Measurements from ENCODE around the gene RDX. TPM values are rescaled to one million over a fixed set of nuclear protein-coding genes. Genes with fewer than 3 reads are reported as not detected.

Gene RDX
- total and polyA plus RNA-seq, 2 of the 13 experiments (the other 11 are each of a cell fraction or from before 2014, with no cell fraction given): 20.7 to 63.1 TPM

DNA sequence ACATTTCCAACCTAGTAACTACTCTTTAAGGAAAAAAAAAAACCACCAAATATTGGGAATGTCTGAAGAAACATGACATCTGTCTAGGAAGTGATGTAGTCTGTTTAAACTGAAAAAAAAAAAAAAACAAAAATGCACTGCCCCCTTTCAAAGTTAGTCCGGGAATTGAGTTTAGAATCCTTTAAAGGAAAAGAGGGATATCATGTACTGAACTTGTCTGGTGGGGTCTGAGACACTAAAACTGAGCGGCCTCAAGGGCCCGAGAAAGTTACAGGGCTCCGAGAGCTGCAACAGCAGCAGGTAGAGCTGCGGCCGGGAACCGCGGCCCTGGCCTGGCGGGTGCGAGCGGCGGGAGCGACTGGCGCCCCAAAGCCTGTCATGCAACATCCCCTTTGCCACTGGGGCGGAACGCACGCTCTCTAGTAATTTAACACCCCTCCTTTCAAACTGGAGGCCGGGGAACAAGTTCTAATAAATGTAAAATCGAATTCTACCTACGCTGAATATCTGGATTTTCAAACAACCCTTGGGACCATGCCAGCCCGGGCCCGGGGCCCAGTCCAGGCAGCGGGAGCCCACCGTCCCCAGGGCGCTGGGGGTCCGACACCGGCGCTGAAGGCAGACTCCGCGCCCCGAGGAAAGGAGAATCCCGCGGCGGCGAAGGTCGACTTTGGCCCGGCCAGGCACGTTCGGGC lies 736 bp downstream of the RDX start (continued):
- TF ChIP-seq ZNF430 (CRISPR knock-in tag; IDR thresholded peaks at IDR 0.05) (no peak), ZFX (CRISPR knock-in tag; IDR thresholded peaks at IDR 0.05; ENCODE audit: low read depth) (peak; percentile 62; the same call in 1 of the 2 replicates), SOX13 (IDR thresholded peaks at IDR 0.05) (no peak), SOX13 (CRISPR knock-in tag; conservative IDR thresholded peaks at IDR 0.05 in 1 of 2, IDR thresholded peaks at IDR 0.05 in 1 of 2) (no peak), CENPX (CRISPR knock-in tag; IDR thresholded peaks at IDR 0.05) (no peak), ZMYM2 (CRISPR knock-in tag; IDR thresholded peaks at IDR 0.05) (no peak), KMT2A (CRISPR knock-in tag; IDR thresholded peaks at IDR 0.05) (0 out of 2 replicates have a peak, but pooled peaks have one; percentile 48), NFKB2 (CRISPR knock-in tag; IDR thresholded peaks at IDR 0.05; ENCODE audit: borderline replicate concordance) (no peak), SALL1 (CRISPR knock-in tag; IDR thresholded peaks at IDR 0.05) (no peak), ISL2 (CRISPR knock-in tag; IDR thresholded peaks at IDR 0.05) (peak; percentile 17; the same call in 1 of the 2 replicates), ZNF460 (CRISPR knock-in tag; IDR thresholded peaks at IDR 0.05; ENCODE audit: borderline replicate concordance) (no peak), REPIN1 (CRISPR knock-in tag; IDR thresholded peaks at IDR 0.05; ENCODE audit: borderline replicate concordance, low read depth) (no peak), ZNF432 (CRISPR knock-in tag; IDR thresholded peaks at IDR 0.05; ENCODE audit: borderline replicate concordance) (no peak), ZBTB21 (CRISPR knock-in tag; IDR thresholded peaks at IDR 0.05) (no peak), JDP2 (CRISPR knock-in tag; IDR thresholded peaks at IDR 0.05; ENCODE audit: borderline replicate concordance) (no peak), KDM1A (CRISPR knock-in tag; IDR thresholded peaks at IDR 0.05) (no peak), ZNF615 (CRISPR knock-in tag; IDR thresholded peaks at IDR 0.05; ENCODE audit: borderline replicate concordance) (no peak), FOXK2 (IDR thresholded peaks at IDR 0.05) (no peak)
- TF ChIP-seq, protein P1, sequence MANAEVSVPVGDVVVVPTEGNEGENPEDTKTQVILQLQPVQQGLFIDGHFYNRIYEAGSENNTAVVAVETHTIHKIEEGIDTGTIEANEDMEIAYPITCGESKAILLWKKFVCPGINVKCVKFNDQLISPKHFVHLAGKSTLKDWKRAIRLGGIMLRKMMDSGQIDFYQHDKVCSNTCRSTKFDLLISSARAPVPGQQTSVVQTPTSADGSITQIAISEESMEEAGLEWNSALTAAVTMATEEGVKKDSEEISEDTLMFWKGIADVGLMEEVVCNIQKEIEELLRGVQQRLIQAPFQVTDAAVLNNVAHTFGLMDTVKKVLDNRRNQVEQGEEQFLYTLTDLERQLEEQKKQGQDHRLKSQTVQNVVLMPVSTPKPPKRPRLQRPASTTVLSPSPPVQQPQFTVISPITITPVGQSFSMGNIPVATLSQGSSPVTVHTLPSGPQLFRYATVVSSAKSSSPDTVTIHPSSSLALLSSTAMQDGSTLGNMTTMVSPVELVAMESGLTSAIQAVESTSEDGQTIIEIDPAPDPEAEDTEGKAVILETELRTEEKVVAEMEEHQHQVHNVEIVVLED (CRISPR knock-in tag; IDR thresholded peaks at IDR 0.05; ENCODE audit: borderline replicate concordance): no peak
- TF ChIP-seq, protein P2, sequence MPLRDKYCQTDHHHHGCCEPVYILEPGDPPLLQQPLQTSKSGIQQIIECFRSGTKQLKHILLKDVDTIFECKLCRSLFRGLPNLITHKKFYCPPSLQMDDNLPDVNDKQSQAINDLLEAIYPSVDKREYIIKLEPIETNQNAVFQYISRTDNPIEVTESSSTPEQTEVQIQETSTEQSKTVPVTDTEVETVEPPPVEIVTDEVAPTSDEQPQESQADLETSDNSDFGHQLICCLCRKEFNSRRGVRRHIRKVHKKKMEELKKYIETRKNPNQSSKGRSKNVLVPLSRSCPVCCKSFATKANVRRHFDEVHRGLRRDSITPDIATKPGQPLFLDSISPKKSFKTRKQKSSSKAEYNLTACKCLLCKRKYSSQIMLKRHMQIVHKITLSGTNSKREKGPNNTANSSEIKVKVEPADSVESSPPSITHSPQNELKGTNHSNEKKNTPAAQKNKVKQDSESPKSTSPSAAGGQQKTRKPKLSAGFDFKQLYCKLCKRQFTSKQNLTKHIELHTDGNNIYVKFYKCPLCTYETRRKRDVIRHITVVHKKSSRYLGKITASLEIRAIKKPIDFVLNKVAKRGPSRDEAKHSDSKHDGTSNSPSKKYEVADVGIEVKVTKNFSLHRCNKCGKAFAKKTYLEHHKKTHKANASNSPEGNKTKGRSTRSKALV (CRISPR knock-in tag; IDR thresholded peaks at IDR 0.05): no peak
- TF ChIP-seq, protein P3, sequence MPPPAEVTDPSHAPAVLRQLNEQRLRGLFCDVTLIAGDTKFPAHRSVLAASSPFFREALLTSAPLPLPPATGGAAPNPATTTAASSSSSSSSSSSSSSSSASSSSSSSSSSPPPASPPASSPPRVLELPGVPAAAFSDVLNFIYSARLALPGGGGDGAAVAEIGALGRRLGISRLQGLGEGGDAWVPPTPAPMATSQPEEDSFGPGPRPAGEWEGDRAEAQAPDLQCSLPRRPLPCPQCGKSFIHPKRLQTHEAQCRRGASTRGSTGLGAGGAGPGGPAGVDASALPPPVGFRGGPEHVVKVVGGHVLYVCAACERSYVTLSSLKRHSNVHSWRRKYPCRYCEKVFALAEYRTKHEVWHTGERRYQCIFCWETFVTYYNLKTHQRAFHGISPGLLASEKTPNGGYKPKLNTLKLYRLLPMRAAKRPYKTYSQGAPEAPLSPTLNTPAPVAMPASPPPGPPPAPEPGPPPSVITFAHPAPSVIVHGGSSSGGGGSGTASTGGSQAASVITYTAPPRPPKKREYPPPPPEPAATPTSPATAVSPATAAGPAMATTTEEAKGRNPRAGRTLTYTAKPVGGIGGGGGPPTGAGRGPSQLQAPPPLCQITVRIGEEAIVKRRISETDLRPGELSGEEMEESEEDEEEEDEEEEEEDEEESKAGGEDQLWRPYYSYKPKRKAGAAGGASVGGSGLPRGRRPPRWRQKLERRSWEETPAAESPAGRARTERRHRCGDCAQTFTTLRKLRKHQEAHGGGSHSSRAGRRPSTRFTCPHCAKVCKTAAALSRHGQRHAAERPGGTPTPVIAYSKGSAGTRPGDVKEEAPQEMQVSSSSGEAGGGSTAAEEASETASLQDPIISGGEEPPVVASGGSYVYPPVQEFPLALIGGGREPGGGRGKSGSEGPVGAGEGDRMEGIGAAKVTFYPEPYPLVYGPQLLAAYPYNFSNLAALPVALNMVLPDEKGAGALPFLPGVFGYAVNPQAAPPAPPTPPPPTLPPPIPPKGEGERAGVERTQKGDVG (CRISPR knock-in tag; IDR thresholded peaks at IDR 0.05; ENCODE audit: borderline replicate concordance): no peak

Measured in HepG2 (cell line).